IMR-90 (cell line): ENCODE data around the gene LECT2. TPM values are rescaled to one million over a fixed set of nuclear protein-coding genes. Genes with fewer than 3 reads are reported as not detected.

Experiments
- ATAC-seq: fragments of 200-7000 bp; cut with Tn5 transposase; 2 replicates; pipeline ENCODE4 v1.9.1; 2020; ENCODE audit warnings: low read depth, mild to moderate bottlenecking, moderate library complexity
- BruUV-seq: library from RNA; stranded (reverse); fragments of 400-500 nt; replicated peaks from 2 replicates; lab custom pipeline; 2021; lab: Mats Ljungman, UMichigan
- CTCF ChIA-PET: fragments of 300-600 bp; formaldehyde crosslinking; extraction: SDS; loops from one replicate; lab custom pipeline; 2021; ENCODE audit warnings: antibody characterized with exemption; lab: Yijun Ruan, JAX
- POLR2A ChIA-PET: fragments of 300-600 bp; sonication (Branson Sonifier 250); formaldehyde crosslinking; loops from one replicate; lab custom pipeline; 2022; ENCODE audit warnings: antibody characterized with exemption; ENCODE audit not compliant: unreplicated experiment; lab: Charles Lee
- DNase-seq: peaks from one replicate; pipeline ENCODE4 v3.0.0; 2013
- H2AFZ ChIP-seq: replicated peaks from 2 replicates; pipeline ENCODE3; 2013; ENCODE audit warnings: low read length, mild to moderate bottlenecking; ENCODE audit not compliant: poor library complexity
- H2AK5ac ChIP-seq: 2 replicates; pipeline ENCODE4 v1.6.1; 2013; ENCODE audit warnings: low read depth, low read length, inconsistent platforms
- H2AK9ac ChIP-seq: replicated peaks from 2 replicates; pipeline ENCODE3; 2013; ENCODE audit warnings: mild to moderate bottlenecking, low read depth, low read length, moderate library complexity; ENCODE audit not compliant: poor library complexity
- H2BK120ac ChIP-seq: 2 replicates; pipeline ENCODE4 v1.6.1; 2013; ENCODE audit warnings: low read depth, low read length, inconsistent platforms
- H2BK15ac ChIP-seq: 3 replicates; pipeline ENCODE4 v1.6.1; 2013; ENCODE audit warnings: low read depth, low read length, inconsistent platforms
- H2BK20ac ChIP-seq: 2 replicates; pipeline ENCODE4 v1.6.1; 2013; ENCODE audit warnings: low read depth, mild to moderate bottlenecking, inconsistent platforms, low read length, moderate library complexity
- H2BK5ac ChIP-seq: 2 replicates; pipeline ENCODE4 v1.6.1; 2013; ENCODE audit warnings: mild to moderate bottlenecking, low read depth, low read length, inconsistent platforms; ENCODE audit not compliant: poor library complexity, severe bottlenecking
- H3K14ac ChIP-seq: replicated peaks from 2 replicates; pipeline ENCODE4 v1.6.1; 2013; ENCODE audit warnings: low read depth, low read length, inconsistent platforms
- H3K18ac ChIP-seq: 2 replicates; pipeline ENCODE4 v1.6.1; 2013; ENCODE audit warnings: low read depth, low read length, control low read depth
- H3K23ac ChIP-seq: 2 replicates; pipeline ENCODE4 v1.6.1; 2013; ENCODE audit warnings: low read depth, low read length, inconsistent platforms
- H3K27ac ChIP-seq: 2 replicates; pipeline ENCODE4 v1.5.1; 2013; ENCODE audit warnings: mild to moderate bottlenecking, control low read depth, low read length; ENCODE audit not compliant: insufficient read depth
- H3K27me3 ChIP-seq: 2 replicates; pipeline ENCODE4 v1.6.1; 2013; ENCODE audit warnings: low read length; ENCODE audit not compliant: control insufficient read depth, insufficient read depth
- H3K36me3 ChIP-seq: 2 replicates; pipeline ENCODE4 v1.6.1; 2013; ENCODE audit warnings: low read length, mixed read lengths; ENCODE audit not compliant: control insufficient read depth, insufficient read depth
- H3K4ac ChIP-seq: 2 replicates; pipeline ENCODE4 v1.6.1; 2013; ENCODE audit warnings: low read depth, low read length, inconsistent platforms
- H3K4me1 ChIP-seq: 2 replicates; pipeline ENCODE4 v1.6.1; 2013; ENCODE audit warnings: low read length, mixed read lengths; ENCODE audit not compliant: control insufficient read depth, insufficient read depth
- H3K4me2 ChIP-seq: 2 replicates; pipeline ENCODE4 v1.6.1; 2013; ENCODE audit warnings: low read depth, mild to moderate bottlenecking, control low read depth, low read length, moderate library complexity
- H3K4me3 ChIP-seq: 2 replicates; pipeline ENCODE4 v1.5.1; 2013; ENCODE audit warnings: low read depth, mild to moderate bottlenecking, control low read depth, low read length, moderate library complexity; ENCODE audit not compliant: insufficient read depth
- H3K56ac ChIP-seq: 2 replicates; pipeline ENCODE4 v1.6.1; 2013; ENCODE audit warnings: low read length, inconsistent platforms; ENCODE audit not compliant: insufficient read depth; ENCODE audit errors: extremely low read depth
- H3K79me1 ChIP-seq, 2 experiments: 2 replicates each; pipeline ENCODE4 v1.6.1; 2013; ENCODE audit warnings: low read length in 2 of 2, inconsistent platforms in 1 of 2, low read depth in 1 of 2
- H3K9ac ChIP-seq: 2 replicates; pipeline ENCODE4 v1.6.1; 2013; ENCODE audit warnings: low read depth, low read length, control low read depth
- H3K9me1 ChIP-seq: 2 replicates; pipeline ENCODE4 v1.6.1; 2013; ENCODE audit warnings: low read length, inconsistent platforms; ENCODE audit not compliant: insufficient read depth
- H3K9me3 ChIP-seq: 2 replicates; pipeline ENCODE4 v1.6.1; 2013; ENCODE audit warnings: low read length; ENCODE audit not compliant: control insufficient read depth, insufficient read depth
- H4K20me1 ChIP-seq: 2 replicates; pipeline ENCODE4 v1.6.1; 2013; ENCODE audit warnings: low read length, inconsistent platforms; ENCODE audit not compliant: insufficient read depth
- H4K5ac ChIP-seq: 2 replicates; pipeline ENCODE4 v1.6.1; 2013; ENCODE audit warnings: mild to moderate bottlenecking, low read depth, low read length, control low read depth
- H4K8ac ChIP-seq, 2 experiments: 2 replicates each; pipeline ENCODE4 v1.6.1; 2013; ENCODE audit warnings: low read depth in 2 of 2, low read length in 2 of 2, control low read depth in 1 of 2, inconsistent platforms in 1 of 2
- H4K91ac ChIP-seq: 2 replicates; pipeline ENCODE4 v1.6.1; 2013; ENCODE audit warnings: low read depth, low read length, inconsistent platforms; ENCODE audit not compliant: insufficient read depth
- BHLHE40 ChIP-seq: fragments of 150-350 bp; IDR thresholded peaks from 2 replicates; pipeline ENCODE4 v1.6.1; 2016; ENCODE audit warnings: mild to moderate bottlenecking, low read depth, low read length
- FOS ChIP-seq: fragments of 150-350 bp; IDR thresholded peaks from 2 replicates; pipeline ENCODE4 v1.6.1; 2016; ENCODE audit warnings: low read depth, low read length
- MAFK ChIP-seq: IDR thresholded peaks from 2 replicates; pipeline ENCODE4 v1.6.1; 2012; ENCODE audit warnings: low read depth, low read length, improper control_type of control experiment
- MAZ ChIP-seq: IDR thresholded peaks from 2 replicates; pipeline ENCODE4 v1.6.1; 2012; ENCODE audit warnings: low read depth, mild to moderate bottlenecking, low read length, improper control_type of control experiment, moderate library complexity, borderline replicate concordance
- MXI1 ChIP-seq: IDR thresholded peaks from 2 replicates; pipeline ENCODE4 v1.6.1; 2012; ENCODE audit warnings: low read depth, mild to moderate bottlenecking, low read length, moderate library complexity, borderline replicate concordance
- NFE2L2 ChIP-seq: fragments of 150-350 bp; IDR thresholded peaks from 2 replicates; pipeline ENCODE4 v1.6.1; 2016; ENCODE audit warnings: low read depth, mild to moderate bottlenecking, low read length
- RAD21 ChIP-seq: IDR thresholded peaks from 2 replicates; pipeline ENCODE4 v1.6.1; 2012; ENCODE audit warnings: low read length, improper control_type of control experiment
- RFX5 ChIP-seq: IDR thresholded peaks from 2 replicates; pipeline ENCODE4 v1.8.0; 2012; ENCODE audit warnings: low read depth, mild to moderate bottlenecking, low read length, moderate library complexity
- WGBS, 2 experiments: methylation state at CpG; one replicate each; pipeline versions ENCODE4 v1.1.5 to v1.1.7; 2013; ENCODE audit warnings: missing lambda C conversion rate in 2 of 2; ENCODE audit not compliant: insufficient read length in 1 of 2; ENCODE audit errors: extremely low coverage in 2 of 2; 5-methylcytosine and 5-hydroxymethylcytosine counted together
- dilution Hi-C: fragments of 300-500 bp; cut with HindIII; formaldehyde crosslinking; loops from one replicate; pipeline ENCODE4 v1.14.3; 2018; ENCODE audit warnings: low sequenced_read_pairs; ENCODE audit not compliant: unreplicated experiment
- in situ Hi-C: fragments of 300-500 bp; cut with MboI; formaldehyde crosslinking; loops from 3 replicates; pipeline ENCODE4 v1.14.3; 2019; ENCODE audit warnings: low sequenced_read_pairs, inconsistent platforms, mixed read lengths
- intact Hi-C: fragments of 100-400 bp; cut with micrococcal nuclease; formaldehyde crosslinking; loops from 2 replicates; pipeline ENCODE4 v1.10.0; 2022
- polyA plus RNA-seq, 3 experiments: library from polyadenylated mRNA; depleted of rRNA; stranded (reverse); fragments of >200 nt; gene quantifications; 2 replicates each; pipeline ENCODE4 v1.2.3, GENCODE V29; 2012; ENCODE audit warnings: low replicate concordance in 1 of 3
- total RNA-seq: library from RNA; depleted of rRNA; stranded (reverse); fragments of >200 nt; gene quantifications from 2 replicates; pipeline ENCODE4 v1.2.3, GENCODE V29; 2012
- TF ChIP-seq, protein P1 (sequence below): fragments of 150-350 bp; IDR thresholded peaks from 2 replicates; pipeline ENCODE4 v1.6.1; 2016; ENCODE audit warnings: low read depth, mild to moderate bottlenecking, low read length, moderate library complexity, borderline replicate concordance

LECT2 gene
- total and polyA plus RNA-seq, 2 of the 4 experiments (the other 2 are of a cell fraction): not detected

DNA sequence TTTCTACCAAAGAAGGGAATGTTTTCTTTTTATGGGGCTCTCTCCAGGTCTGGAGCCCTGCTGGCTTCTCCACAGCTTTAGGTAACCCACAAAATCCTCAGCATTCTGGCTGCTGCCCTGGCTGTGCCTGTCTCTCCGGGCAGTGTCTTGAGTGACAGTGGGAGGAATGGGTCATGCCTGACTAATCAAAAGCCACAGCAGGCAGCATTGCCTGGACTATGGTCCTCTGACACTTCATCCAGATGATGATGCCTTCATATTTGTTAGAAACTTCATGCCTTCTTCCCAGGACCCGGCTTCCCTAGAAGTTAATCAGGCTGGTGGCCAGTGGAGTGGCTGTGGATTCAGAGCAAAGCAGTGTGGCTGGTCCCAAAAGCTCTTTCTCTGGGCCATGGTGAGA is 41.8 kb upstream of the LECT2 start:
- intact Hi-C loops: no loop called here
- peak; percentile 5; the same call in 1 of the 2 replicates for ATAC-seq
- ChIA-PET CTCF (interaction anchor here (1.0 to 2.2 kb wide), 2 partner anchors 24 to 61 kb away, joined by 3 to 4 read pairs; no protein-coding TSS in a partner anchor), POLR2A (no interaction called here)
- H3K9me1 ChIP-seq: peaks cover 41% of the 10 kb centered on the region
- peak overlapping the region; percentile 43 for H3K18ac ChIP-seq
- TF ChIP-seq MAFK (no peak), NFE2L2 (no peak), FOS (peak; percentile 22; the same call in 1 of the 2 replicates), BHLHE40 (no peak), MAZ (no peak), MXI1 (no peak), RFX5 (no peak), RAD21 (no peak)
- TF ChIP-seq, protein P1, sequence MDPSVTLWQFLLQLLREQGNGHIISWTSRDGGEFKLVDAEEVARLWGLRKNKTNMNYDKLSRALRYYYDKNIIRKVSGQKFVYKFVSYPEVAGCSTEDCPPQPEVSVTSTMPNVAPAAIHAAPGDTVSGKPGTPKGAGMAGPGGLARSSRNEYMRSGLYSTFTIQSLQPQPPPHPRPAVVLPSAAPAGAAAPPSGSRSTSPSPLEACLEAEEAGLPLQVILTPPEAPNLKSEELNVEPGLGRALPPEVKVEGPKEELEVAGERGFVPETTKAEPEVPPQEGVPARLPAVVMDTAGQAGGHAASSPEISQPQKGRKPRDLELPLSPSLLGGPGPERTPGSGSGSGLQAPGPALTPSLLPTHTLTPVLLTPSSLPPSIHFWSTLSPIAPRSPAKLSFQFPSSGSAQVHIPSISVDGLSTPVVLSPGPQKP: no peak
- H3K4ac ChIP-seq: peak overlapping the region; percentile 82
- no peaks in the 10 kb centered on the region for H3K9me3 ChIP-seq
- H2AFZ ChIP-seq: peak overlapping the region; percentile 76
- H2BK5ac ChIP-seq: peak overlapping the region; percentile 92
- dilution Hi-C loops: no loop called here
- H2AK9ac ChIP-seq: peak overlapping the region; percentile 43
- peak overlapping the region; percentile 20; the same call in 1 of the 2 replicates for H3K9ac ChIP-seq
- H3K23ac ChIP-seq: peak overlapping the region; percentile 21
- H2BK15ac ChIP-seq: peak overlapping the region; percentile 46; the same call in 2 of the 3 replicates
- H3K27ac ChIP-seq: peak overlapping the region; percentile 35
- peak overlapping the region; percentile 95 for H2BK120ac ChIP-seq
- H2BK20ac ChIP-seq: peak overlapping the region; percentile 92
- H4K5ac ChIP-seq: peak overlapping the region; percentile 15
- peak; percentile 66 for DNase-seq
- peaks cover 42% of the 10 kb centered on the region for H3K4me1 ChIP-seq
- no CpG with 5 or more reads among the region's 2 CpGs for WGBS, 2 experiments
- H3K56ac ChIP-seq: peak overlapping the region; percentile 40
- H4K91ac ChIP-seq: peak overlapping the region; percentile 93
- no peaks in the 10 kb centered on the region for H4K20me1 ChIP-seq
- H3K4me2 ChIP-seq: peak overlapping the region; percentile 26; the same call in 1 of the 2 replicates
- H3K27me3 ChIP-seq: no peaks in the 10 kb centered on the region
- H3K36me3 ChIP-seq: no peaks in the 10 kb centered on the region
- H3K14ac ChIP-seq: peak overlapping the region; percentile 69
- peak overlapping the region; percentile 34 to 83 for H4K8ac ChIP-seq
- peaks cover 0 to 31% of the 10 kb centered on the region in 2 experiments; a peak in 2 of 4 replicates for H3K79me1 ChIP-seq
- in situ Hi-C loops: no loop called here
- H2AK5ac ChIP-seq: peak overlapping the region; percentile 89
- no TSS peak for BruUV-seq
- H3K4me3 ChIP-seq: no peak overlapping the region
